ENCODE measurements around the gene PXYLP1.
"Not testable (repeated sequence)": the region's sequence is repeated elsewhere in the genome, so short reads cannot be mapped to it uniquely, and the experiment has no call there.

PXYLP1 gene

GRCh38 chr3:141289228-141289772 lies 57.7 kb downstream of the PXYLP1 start:
- DNase-seq (ENCODE audit: low spot score): no peak
- no peak overlapping the region for H3K27ac ChIP-seq
- CTCF ChIA-PET: no interaction called here
- TF ChIP-seq, protein P1, sequence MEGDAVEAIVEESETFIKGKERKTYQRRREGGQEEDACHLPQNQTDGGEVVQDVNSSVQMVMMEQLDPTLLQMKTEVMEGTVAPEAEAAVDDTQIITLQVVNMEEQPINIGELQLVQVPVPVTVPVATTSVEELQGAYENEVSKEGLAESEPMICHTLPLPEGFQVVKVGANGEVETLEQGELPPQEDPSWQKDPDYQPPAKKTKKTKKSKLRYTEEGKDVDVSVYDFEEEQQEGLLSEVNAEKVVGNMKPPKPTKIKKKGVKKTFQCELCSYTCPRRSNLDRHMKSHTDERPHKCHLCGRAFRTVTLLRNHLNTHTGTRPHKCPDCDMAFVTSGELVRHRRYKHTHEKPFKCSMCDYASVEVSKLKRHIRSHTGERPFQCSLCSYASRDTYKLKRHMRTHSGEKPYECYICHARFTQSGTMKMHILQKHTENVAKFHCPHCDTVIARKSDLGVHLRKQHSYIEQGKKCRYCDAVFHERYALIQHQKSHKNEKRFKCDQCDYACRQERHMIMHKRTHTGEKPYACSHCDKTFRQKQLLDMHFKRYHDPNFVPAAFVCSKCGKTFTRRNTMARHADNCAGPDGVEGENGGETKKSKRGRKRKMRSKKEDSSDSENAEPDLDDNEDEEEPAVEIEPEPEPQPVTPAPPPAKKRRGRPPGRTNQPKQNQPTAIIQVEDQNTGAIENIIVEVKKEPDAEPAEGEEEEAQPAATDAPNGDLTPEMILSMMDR (conservative IDR thresholded peaks at IDR 0.05; ENCODE audit: low read depth): no peak
- POLR2A ChIA-PET (ENCODE audit: low non-redundant PET): no interaction called here

GRCh38 chr3:141291559-141292355 lies 60.1 kb downstream of the PXYLP1 start:
- ChIA-PET CTCF (interaction anchor here (1.0 kb wide), 1 partner anchor 11 kb away, joined by 3 read pairs; no protein-coding TSS in a partner anchor), POLR2A (ENCODE audit: low non-redundant PET) (no interaction called here)
- H3K27ac ChIP-seq: no peak overlapping the region
- DNase-seq (ENCODE audit: low spot score): no peak
- TF ChIP-seq, protein P1 (conservative IDR thresholded peaks at IDR 0.05; ENCODE audit: low read depth): no peak

GRCh38 chr3:141292356-141293058 lies 60.9 kb downstream of the PXYLP1 start:
- DNase-seq (ENCODE audit: low spot score): no peak
- ChIA-PET CTCF (no interaction called here), POLR2A (ENCODE audit: low non-redundant PET) (no interaction called here)
- TF ChIP-seq, protein P1 (conservative IDR thresholded peaks at IDR 0.05; ENCODE audit: low read depth): no peak
- H3K27ac ChIP-seq: no peak overlapping the region

DNA sequence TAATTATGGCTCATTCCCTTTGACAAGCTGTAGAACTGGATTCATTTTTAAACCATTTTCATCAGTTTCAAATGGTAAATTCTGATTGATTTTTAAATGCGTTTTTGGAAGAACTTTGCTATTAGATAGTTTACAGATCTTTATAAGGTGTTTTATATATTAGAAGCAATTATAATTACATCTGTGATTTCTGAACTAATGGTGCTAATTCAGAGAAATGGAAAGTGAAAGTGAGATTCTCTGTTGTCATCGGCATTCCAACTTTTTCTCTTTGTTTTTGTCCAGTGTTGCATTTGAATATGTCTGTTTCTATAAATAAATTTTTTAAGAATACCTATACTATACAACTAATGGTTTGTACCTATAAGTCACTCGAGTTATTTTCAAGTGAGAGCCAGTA lies 62.7 kb downstream of the PXYLP1 start:
- ChIA-PET POLR2A (ENCODE audit: low non-redundant PET) (no interaction called here), CTCF (interaction anchor here (1.5 kb wide), 1 partner anchor 15 kb away, joined by 3 read pairs; no protein-coding TSS in a partner anchor)
- no peak overlapping the region for H3K27ac ChIP-seq
- DNase-seq (ENCODE audit: low spot score): no peak
- TF ChIP-seq, protein P1 (conservative IDR thresholded peaks at IDR 0.05; ENCODE audit: low read depth): no peak

- ChIA-PET POLR2A (ENCODE audit: low non-redundant PET) (no interaction called here), CTCF (interaction anchor here (1.5 kb wide), 1 partner anchor 14 kb away, joined by 3 read pairs; no protein-coding TSS in a partner anchor)
- TF ChIP-seq, protein P1 (conservative IDR thresholded peaks at IDR 0.05; ENCODE audit: low read depth): no peak
- H3K27ac ChIP-seq: no peak overlapping the region
- peak; percentile 44 for DNase-seq (ENCODE audit: low spot score)
Measured at GRCh38 chr3:141294848-141295247, 63.2 kb downstream of the PXYLP1 start.

DNA sequence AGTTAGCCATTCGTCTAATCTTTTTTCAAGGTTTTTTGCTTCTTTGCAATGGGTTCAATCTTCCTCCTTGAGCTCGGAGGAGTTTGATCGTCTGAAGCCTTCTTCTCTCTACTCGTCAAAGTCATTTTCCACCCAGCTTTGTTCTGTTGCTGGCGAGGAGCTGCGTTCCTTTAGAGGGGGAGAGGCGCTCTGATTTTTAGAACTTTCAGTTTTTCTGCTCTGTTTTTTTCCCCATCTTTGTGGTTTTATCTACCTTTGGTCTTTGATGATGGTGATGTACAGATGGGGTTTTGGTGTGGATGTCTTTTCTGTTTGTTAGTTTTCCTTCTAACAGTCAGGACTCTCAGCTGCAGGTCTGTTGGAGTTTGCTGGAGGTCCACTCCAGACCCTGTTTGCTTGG lies 68.8 kb downstream of the PXYLP1 start:
- DNase-seq (ENCODE audit: low spot score); H3K27ac ChIP-seq; POLR2A ChIA-PET (ENCODE audit: low non-redundant PET): not testable (repeated sequence)
- CTCF ChIA-PET: interaction anchor here (0.7 to 1.3 kb wide), 4 partner anchors 8 to 437 kb away, joined by 3 to 5 read pairs (median 3); no protein-coding TSS in a partner anchor
